Anterior cingulate cortex (tissue), 58 donors: Measurements from ENCODE around the gene GORASP1.

ENCODE experiments used
- DNase-seq, 58 donors: peaks; one replicate each; lab custom pipeline; 2025; lab: John Stamatoyannopoulos, UW

The GORASP1 gene

GRCh38 chr3:39104961-39105686 is 2.3 kb downstream of the GORASP1 start:
- no peak for DNase-seq

- DNase-seq = peak in 1 of 58 donors; percentile 28
These were observed 3.5 kb downstream of the GORASP1 start for GRCh38 chr3:39103791-39104552.

GRCh38 chr3:39103324-39103693 is 4.1 kb downstream of the GORASP1 start:
- DNase-seq = no peak

GRCh38 chr3:39102504-39103323 is 4.7 kb downstream of the GORASP1 start:
- DNase-seq = no peak

- peak in 1 of 58 donors; percentile 19 for DNase-seq
These were observed 6.3 kb downstream of the GORASP1 start for GRCh38 chr3:39101022-39101689.

GRCh38 chr3:39100500-39100886 is 6.9 kb downstream of the GORASP1 start:
- DNase-seq = no peak

- DNase-seq = no peak
These were observed 7.5 kb downstream of the GORASP1 start for GRCh38 chr3:39099738-39100499.

- no peak for DNase-seq
These were observed 8.2 kb downstream of the GORASP1 start for GRCh38 chr3:39099242-39099641.

GRCh38 chr3:39098473-39099000 is 8.9 kb downstream of the GORASP1 start:
- no peak for DNase-seq

- no peak for DNase-seq
These were observed 9.5 kb downstream of the GORASP1 start for GRCh38 chr3:39097716-39098472.

- peak in 26 of 58 donors; percentile 11 to 69 (median 38) for DNase-seq
These were observed 10.7 kb downstream of the GORASP1 start for GRCh38 chr3:39096775-39097174.

- DNase-seq = peak in 2 of 58 donors; percentile 10 to 25
These were observed 11.6 kb downstream of the GORASP1 start for GRCh38 chr3:39095778-39096177.

GRCh38 chr3:39094851-39095677 is 12.4 kb downstream of the GORASP1 start:
- no peak for DNase-seq

GRCh38 chr3:39090922-39091321 is 16.5 kb downstream of the GORASP1 start:
- no peak for DNase-seq

- no peak for DNase-seq
These were observed 18.5 kb downstream of the GORASP1 start for GRCh38 chr3:39088889-39089288.

- no peak for DNase-seq
These were observed 19.0 kb downstream of the GORASP1 start for GRCh38 chr3:39088456-39088855.

GRCh38 chr3:39086144-39086543 is 21.3 kb downstream of the GORASP1 start:
- no peak for DNase-seq
